Smooth muscle cell of the brain vasculature (primary cell): ENCODE data around the gene MSI2.

Source experiments
- DNase-seq: peaks from one replicate; pipeline ENCODE4 v3.0.0-alpha.2; 2012; ENCODE audit warnings: low read depth, low spot score

MSI2 gene

GRCh38 chr17:57410169-57410568, 153.8 kb downstream of the MSI2 start:
- no peak for DNase-seq

DNA sequence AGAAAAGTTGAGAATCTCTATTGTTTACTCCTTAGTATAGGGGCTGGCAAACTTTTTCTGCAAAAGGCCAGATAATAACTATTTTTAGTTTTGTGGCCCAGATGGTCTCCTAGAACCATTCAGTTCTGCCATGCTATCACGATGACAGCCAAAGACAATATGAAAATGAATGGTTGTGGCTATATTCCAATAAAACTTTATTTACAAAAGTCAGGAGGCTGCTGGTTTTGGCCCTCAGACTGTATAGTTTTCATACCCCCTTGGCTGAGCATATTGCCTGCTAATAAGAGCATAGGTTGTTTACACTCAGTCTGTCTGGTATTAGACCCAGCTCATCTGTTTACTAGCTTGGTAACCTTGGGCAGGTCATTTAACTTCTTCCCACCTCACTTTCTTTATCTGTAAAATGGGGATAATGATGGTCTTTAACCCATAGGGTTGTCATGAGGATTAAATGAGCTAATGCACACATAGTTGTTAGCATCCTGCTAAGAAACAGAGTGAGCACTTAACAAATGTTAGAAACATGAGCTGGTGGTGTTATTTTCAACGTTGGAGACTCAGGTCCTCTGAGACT, 156.3 kb downstream of the MSI2 start:
- no peak for DNase-seq

- DNase-seq = no peak
Measured at GRCh38 chr17:57413848-57414651, 157.7 kb downstream of the MSI2 start.

GRCh38 chr17:57415751-57416207, 159.5 kb downstream of the MSI2 start:
- DNase-seq = no peak

DNA sequence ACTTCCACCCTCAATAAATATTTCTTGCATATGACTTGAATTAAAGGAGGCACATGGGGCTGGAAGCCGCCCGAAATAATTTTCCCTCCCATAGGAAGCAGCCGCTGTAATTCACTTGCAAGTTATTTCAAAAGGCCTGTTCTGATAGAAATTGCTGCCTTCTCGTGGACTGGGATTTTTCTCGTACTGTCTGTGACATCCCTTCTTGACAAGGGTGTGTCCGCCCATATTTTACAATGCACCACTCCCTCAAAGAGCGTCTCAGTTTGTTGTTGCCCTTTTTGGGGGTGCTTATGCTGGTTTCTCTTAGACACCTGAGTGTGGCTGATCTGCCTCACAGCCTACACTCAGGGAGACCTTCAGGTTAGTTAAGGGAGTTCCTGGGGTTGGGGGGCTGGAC, 160.0 kb downstream of the MSI2 start:
- no peak for DNase-seq

DNA sequence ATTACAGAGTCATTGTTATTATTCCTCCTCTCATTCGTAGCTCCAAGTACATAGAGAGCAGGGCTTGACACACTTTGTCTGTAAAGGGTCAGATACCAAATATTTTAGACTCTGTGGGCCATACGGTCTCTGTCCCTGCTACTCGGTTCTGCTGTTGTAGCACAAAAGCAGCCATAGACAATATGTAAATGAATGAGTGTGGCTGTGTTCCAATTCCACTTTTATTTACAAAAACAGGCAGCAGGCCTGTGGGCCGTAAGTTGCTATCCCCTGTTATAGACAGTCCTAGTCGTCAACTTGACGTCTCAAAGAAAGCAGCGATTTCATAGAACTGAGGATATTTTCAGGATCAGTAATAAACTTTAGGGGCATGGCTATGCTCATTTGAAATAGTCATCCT, 161.6 kb downstream of the MSI2 start:
- DNase-seq = no peak

- no peak for DNase-seq
Measured at GRCh38 chr17:57418463-57419246, 162.3 kb downstream of the MSI2 start.

DNA sequence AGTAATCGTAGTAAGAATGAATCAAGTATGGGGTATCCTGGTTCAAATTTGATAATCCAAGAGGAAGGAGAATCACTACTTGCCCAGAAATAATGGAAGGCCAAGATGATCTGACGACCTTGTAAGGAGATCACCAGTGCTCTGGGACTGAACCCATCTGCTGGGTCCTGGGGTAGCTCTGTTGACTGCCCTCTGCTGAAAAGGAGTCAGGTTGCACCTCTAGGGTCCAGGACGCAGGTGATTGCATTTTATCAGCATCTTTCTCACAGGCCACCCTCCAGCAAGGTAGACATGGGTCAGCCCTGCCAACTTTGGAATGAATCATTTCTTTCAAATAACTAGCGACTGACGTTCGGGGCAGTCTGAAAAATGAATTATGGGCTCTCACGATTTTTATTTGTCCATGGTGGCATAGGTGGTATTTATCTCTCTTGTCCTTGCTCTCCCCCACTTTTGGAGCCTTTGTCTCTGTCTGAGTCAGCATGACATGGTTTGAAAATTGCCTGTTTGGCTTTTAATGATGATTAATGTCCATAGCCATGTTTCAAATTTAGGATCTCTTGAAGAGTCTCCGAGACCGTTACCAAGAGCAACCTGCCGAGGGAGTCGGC, 163.7 kb downstream of the MSI2 start:
- DNase-seq = no peak

- no peak for DNase-seq
Measured at GRCh38 chr17:57420734-57421717, 164.7 kb downstream of the MSI2 start.

DNA sequence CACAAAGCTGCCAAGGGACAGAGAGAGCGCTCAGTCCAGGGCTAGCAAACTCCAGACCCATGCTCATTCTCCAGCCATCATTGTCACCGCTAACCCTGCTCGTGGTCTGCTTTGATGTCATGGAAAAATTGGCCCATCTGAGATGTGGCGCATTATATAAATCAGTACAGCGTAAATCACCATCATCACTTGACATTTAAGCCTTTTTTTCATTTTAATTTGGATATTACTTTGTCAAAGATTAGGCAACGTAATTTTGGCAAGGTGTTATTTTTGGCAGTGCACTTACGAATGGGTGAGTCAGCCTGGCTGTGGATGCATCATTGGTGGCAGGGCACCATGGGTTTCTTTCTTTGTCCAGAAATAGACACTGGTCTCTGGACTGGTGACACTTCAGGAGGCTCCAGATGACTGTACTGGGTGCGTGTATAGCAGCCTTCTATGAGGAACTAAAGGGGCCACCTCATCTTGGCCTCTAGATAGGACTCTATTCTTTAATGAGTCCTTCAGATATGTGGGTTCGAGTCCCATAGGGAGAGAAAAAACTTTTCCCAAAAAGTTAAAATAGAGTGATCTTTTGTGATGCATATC, 166.3 kb downstream of the MSI2 start:
- no peak for DNase-seq

GRCh38 chr17:57423541-57423940, 167.2 kb downstream of the MSI2 start:
- DNase-seq = no peak

GRCh38 chr17:57424273-57424672, 167.9 kb downstream of the MSI2 start:
- DNase-seq = no peak

- no peak for DNase-seq
Measured at GRCh38 chr17:57424777-57425188, 168.5 kb downstream of the MSI2 start.

DNA sequence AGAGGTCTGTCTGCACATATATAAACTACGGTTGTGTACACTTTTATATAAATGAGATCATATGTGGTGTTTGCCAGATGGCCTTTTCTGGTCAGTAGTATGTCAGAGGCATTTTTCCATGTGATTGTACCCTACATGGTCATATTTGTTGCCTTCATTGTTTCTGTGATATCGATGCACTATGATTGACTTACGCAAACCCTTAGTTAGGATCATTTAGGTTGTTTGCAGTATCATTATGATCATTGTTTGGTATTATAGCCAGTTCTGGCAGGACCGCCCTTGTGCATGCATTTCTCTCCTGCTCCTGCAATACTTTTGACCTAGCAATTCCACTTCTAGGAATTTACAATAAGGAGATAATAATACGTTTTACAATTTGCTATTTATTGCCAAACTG, 169.1 kb downstream of the MSI2 start:
- no peak for DNase-seq

- DNase-seq = no peak
Measured at GRCh38 chr17:57425903-57426880, 169.9 kb downstream of the MSI2 start.

GRCh38 chr17:57429966-57430365, 173.6 kb downstream of the MSI2 start:
- DNase-seq = no peak

- DNase-seq = no peak
Measured at GRCh38 chr17:57431415-57431814, 175.1 kb downstream of the MSI2 start.

DNA sequence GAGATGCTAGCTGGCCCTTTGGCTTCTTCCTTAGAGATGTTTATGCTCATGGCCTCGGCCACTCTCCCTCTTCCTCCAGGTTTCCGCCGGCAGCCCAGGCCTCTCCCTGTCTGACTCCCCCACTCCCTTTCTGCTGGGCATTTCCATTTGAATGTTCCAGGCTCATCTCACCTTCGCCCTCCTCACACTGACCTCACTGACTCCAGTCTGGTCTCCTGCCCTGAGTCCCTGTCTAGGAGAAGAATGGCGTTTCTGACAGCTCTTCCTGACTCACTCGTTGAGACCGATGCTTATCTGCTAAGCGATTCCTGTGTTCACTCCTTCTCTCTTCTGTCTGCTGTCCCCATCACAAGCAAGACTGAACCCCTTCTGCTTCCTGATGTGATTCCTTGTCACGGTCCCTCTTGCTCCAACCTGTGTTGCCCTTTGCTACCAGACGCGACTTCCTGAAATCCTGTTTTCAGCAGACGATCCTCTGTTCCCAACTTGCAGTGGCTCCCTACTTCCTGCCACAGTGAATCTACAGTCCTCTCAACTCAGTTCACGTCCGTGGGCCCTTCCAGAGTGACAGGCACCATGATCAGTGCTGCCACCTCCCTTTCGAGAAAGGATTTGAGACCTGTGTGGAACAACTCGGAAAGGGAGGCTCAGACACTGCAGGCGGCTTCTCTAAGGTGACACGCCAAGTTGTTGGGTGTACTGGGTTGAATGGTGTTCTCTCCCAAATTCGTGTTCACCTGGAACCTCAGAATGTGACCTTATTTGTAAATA, 176.4 kb downstream of the MSI2 start:
- DNase-seq = no peak

DNA sequence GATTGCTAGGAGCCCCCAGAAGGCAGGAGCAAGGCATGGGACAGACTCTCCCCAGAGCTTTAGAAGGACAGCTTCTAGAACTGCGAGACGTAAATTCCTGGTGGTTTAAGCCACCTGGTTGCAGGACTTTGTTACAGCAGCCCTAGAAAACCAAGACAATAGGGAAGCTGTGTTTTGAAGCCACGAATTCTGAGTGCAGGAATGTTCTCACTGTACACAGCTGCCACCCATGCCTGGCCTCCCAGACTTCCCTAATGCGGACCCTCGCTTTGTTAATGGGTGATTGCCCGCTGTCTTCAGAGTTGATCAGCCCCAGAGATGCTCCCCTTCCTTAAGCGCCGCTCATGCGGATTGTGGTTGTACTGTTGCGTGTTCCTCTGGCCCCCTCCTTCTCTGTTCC, 177.1 kb downstream of the MSI2 start:
- DNase-seq = no peak
